GM21390 (cell line): ENCODE results near the gene NIF3L1.

ENCODE experiments used
- ATAC-seq: cut with Tn5 transposase; IDR thresholded peaks from one replicate; pipeline ENCODE4 v1.9.1; 2021; ENCODE audit not compliant: unreplicated experiment

NIF3L1 gene

GRCh38 chr2:200888704-200889625 lies at the start of gene NIF3L1, which contains the start of gene PPIL3:
Gene NIF3L1, plus strand, starts transcription at chr2:200889371. Its CDS starts 2,573 bp downstream, at chr2:200891944.
Gene PPIL3, minus strand, starts transcription at chr2:200889077. Its CDS starts 1,462 bp downstream, at chr2:200887615.
- ATAC-seq, result peak; percentile 86

GRCh38 chr2:200839513-200839912 lies 49.7 kb upstream of the NIF3L1 start:
- no peak for ATAC-seq

GRCh38 chr2:200843993-200844948 lies 44.9 kb upstream of the NIF3L1 start:
- ATAC-seq, result no peak

GRCh38 chr2:200845194-200845593 lies 44.0 kb upstream of the NIF3L1 start:
- no peak for ATAC-seq

- ATAC-seq, result no peak
Measured at GRCh38 chr2:200845669-200846325, 43.4 kb upstream of the NIF3L1 start.

- no peak for ATAC-seq
Measured at GRCh38 chr2:200847269-200847668, 41.9 kb upstream of the NIF3L1 start.

- no peak for ATAC-seq
Measured at GRCh38 chr2:200847939-200848338, 41.2 kb upstream of the NIF3L1 start.

- ATAC-seq, result no peak
Measured at GRCh38 chr2:200850512-200851256, 38.5 kb upstream of the NIF3L1 start.

GRCh38 chr2:200851398-200852248 lies 37.5 kb upstream of the NIF3L1 start:
- ATAC-seq, result no peak

- no peak for ATAC-seq
Measured at GRCh38 chr2:200852605-200853004, 36.6 kb upstream of the NIF3L1 start.

GRCh38 chr2:200856806-200857205 lies 32.4 kb upstream of the NIF3L1 start:
- no peak for ATAC-seq

- no peak for ATAC-seq
Measured at GRCh38 chr2:200860092-200860795, 28.9 kb upstream of the NIF3L1 start.

GRCh38 chr2:200861617-200862155 lies 27.5 kb upstream of the NIF3L1 start:
- ATAC-seq, result no peak

GRCh38 chr2:200862532-200863000 lies 26.6 kb upstream of the NIF3L1 start:
- ATAC-seq, result no peak

- ATAC-seq, result peak; percentile 10
Measured at GRCh38 chr2:200863782-200864175, 25.4 kb upstream of the NIF3L1 start.

GRCh38 chr2:200864176-200865034 lies 24.8 kb upstream of the NIF3L1 start, which contains the start of gene CLK1:
Gene CLK1, minus strand, starts transcription at chr2:200864658. Its CDS starts 2,796 bp downstream, at chr2:200861862.
- peak; percentile 86 for ATAC-seq

- ATAC-seq, result no peak
Measured at GRCh38 chr2:200869014-200869413, 20.2 kb upstream of the NIF3L1 start.
